Measurements from ENCODE around the gene DENND5A. TPM values are rescaled to one million over a fixed set of nuclear protein-coding genes. Genes with fewer than 3 reads are reported as not detected.

Gene DENND5A
- total and polyA plus RNA-seq, 2 of the 8 experiments (the other 6 are each of a cell fraction or from before 2014, with no cell fraction given) = 65.7 to 139 TPM

DNA sequence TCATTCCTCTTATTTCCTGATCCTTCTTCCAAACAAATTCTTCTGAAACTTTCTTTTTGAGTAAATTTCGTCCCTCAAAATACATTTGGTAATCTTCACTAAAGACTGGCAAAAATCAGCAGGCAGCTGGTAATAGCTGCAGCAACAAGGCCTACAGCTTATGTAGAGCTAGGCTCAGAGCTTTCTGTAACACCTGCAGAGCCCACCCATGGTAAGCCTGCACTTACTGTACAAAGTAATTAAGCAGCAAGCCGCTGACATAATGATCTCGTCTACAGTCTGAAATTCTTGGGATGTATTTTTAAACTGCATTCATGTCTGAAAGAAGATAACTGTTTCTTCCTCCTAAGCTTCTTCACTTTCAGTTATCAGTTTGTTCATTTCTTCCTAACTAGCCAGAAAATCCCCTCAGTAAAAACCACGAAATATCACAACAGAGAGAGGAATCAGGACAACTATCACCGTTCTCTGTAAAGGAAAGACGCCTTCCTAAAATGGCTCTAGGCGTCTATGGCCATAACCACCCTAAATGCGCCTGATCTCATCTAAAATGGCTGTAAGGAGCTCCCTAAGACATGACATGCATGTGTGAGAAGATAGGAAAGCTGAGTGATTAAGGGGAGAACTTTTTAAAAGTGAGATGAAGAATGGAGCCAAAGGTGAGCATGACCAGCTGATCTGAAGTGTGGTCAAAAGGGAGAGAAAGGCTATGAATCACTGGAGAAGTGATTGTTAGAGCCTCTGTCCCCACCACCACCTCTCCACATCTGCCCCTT, 56.2 kb downstream of the DENND5A start:
- H2AK5ac ChIP-seq (ENCODE audit: low read depth, low read length) = no peak overlapping the region
- H3K9me3 ChIP-seq (ENCODE audit: insufficient read depth in 2 of 2, low read depth in 1 of 2, low read length in 1 of 2) = no peaks in the 10 kb centered on the region
- no peak overlapping the region for H3K4me3 ChIP-seq (ENCODE audit: extremely low read depth in 1 of 4, insufficient read depth in 2 of 4, low read depth in 3 of 4, low read length in 4 of 4)
- H3K27ac ChIP-seq (ENCODE audit: low read depth, low read length) = no peak overlapping the region
- no peak overlapping the region for H3K4ac ChIP-seq (replicated peaks; ENCODE audit: insufficient read length, low read depth, low read length)
- no peak overlapping the region for H3K4me2 ChIP-seq (ENCODE audit: insufficient read depth in 1 of 2, low read depth in 2 of 2, low read length in 2 of 2)
- no peaks in the 10 kb centered on the region for H3K79me1 ChIP-seq (ENCODE audit: low read depth, low read length)
- no peaks in the 10 kb centered on the region for H3K23me2 ChIP-seq (ENCODE audit: low read depth, low read length)
- POLR2A ChIA-PET (ENCODE audit: partially characterized antibody) = interaction anchor here (1.4 kb wide), 1 partner anchor 177 kb away, joined by 5 read pairs; no protein-coding TSS in a partner anchor
- no peak overlapping the region for H2BK15ac ChIP-seq (ENCODE audit: low read length)
- H4K91ac ChIP-seq (replicated peaks; ENCODE audit: insufficient read length, low read length) = no peak overlapping the region
- WGBS, 2 experiments (ENCODE audit: extremely low coverage in 1 of 2, insufficient coverage in 1 of 2, insufficient read length in 1 of 2, insufficient replicate concordance in 2 of 2, low coverage in 1 of 2, low lambda C conversion rate in 2 of 2, missing lambda C conversion rate in 1 of 2) = 89% methylated on average over 8 of the region's 8 CpGs; no CpG with 5 or more reads in 1 of the 2 experiments
- H4K20me1 ChIP-seq (replicated peaks in 1 of 2; ENCODE audit: control insufficient read depth in 1 of 2, insufficient read depth in 2 of 2, low read length in 2 of 2) = peaks cover 0 to 5% of the 10 kb centered on the region in 2 experiments
- peaks cover 0 to 2% (median 0%) of the 10 kb centered on the region in 4 experiments; a peak in 1 of 7 replicates for H3K4me1 ChIP-seq (replicated peaks in 1 of 4; ENCODE audit: control insufficient read depth in 3 of 4, insufficient read depth in 4 of 4, low read length in 3 of 4)
- FAIRE-seq (no peak), DNase-seq (ENCODE audit: low read depth in 1 of 2, low spot score in 2 of 2) (no peak)
- H3K56ac ChIP-seq (replicated peaks; ENCODE audit: insufficient read length, low read depth, low read length) = no peak overlapping the region
- peaks cover 0 to 3% (median 0%) of the 10 kb centered on the region in 4 experiments; a peak in 3 of 8 replicates for H3K36me3 ChIP-seq (ENCODE audit: control insufficient read depth in 2 of 4, insufficient read depth in 4 of 4, low read length in 3 of 4)
- H3K23ac ChIP-seq (ENCODE audit: insufficient read length) = no peak overlapping the region
- H2BK20ac ChIP-seq (ENCODE audit: low read length) = no peak overlapping the region
- H3K18ac ChIP-seq (ENCODE audit: extremely low read depth, low read length) = no peak overlapping the region
- H3K79me2 ChIP-seq (ENCODE audit: control insufficient read depth in 1 of 2, insufficient read depth in 2 of 2, low read length in 2 of 2) = peaks cover 0 to 58% of the 10 kb centered on the region in 2 experiments; a peak in 3 of 4 replicates
- no peak overlapping the region for H2BK12ac ChIP-seq (ENCODE audit: low read depth, low read length)
- H4K8ac ChIP-seq (ENCODE audit: extremely low read depth, insufficient read depth, low read length) = no peak overlapping the region
- H2BK5ac ChIP-seq (ENCODE audit: low read depth, low read length) = no peak overlapping the region
- H2BK120ac ChIP-seq (replicated peaks; ENCODE audit: low read depth, low read length) = no peak overlapping the region
- H3K14ac ChIP-seq (ENCODE audit: insufficient read length) = no peak overlapping the region
- no peak overlapping the region for H2AFZ ChIP-seq (ENCODE audit: low read length)
- H3K9ac ChIP-seq (replicated peaks in 1 of 4; ENCODE audit: extremely low read depth in 1 of 4, low read depth in 3 of 4, low read length in 3 of 4) = no peak overlapping the region
- CTCF ChIA-PET (ENCODE audit: partially characterized antibody) = interaction anchor here (0.6 to 1.3 kb wide), 5 partner anchors 9 to 124 kb away, joined by 3 to 5 read pairs (median 4); no protein-coding TSS in a partner anchor
- H3K27me3 ChIP-seq (replicated peaks in 1 of 4; ENCODE audit: control insufficient read depth in 3 of 4, extremely low read depth in 1 of 4, insufficient read depth in 3 of 4, low read length in 3 of 4) = no peaks in the 10 kb centered on the region
- no peak overlapping the region for H4K5ac ChIP-seq (ENCODE audit: insufficient read length, low read depth, low read length)
- TF ChIP-seq TAF7 (optimal IDR thresholded peaks at IDR 0.05; ENCODE audit: borderline replicate concordance, low read depth, low read length) (no peak), CHD2 (IDR thresholded peaks at IDR 0.05; ENCODE audit: low read length) (no peak), KDM4A (IDR thresholded peaks at IDR 0.05; ENCODE audit: low read depth, low read length, severe bottlenecking) (no peak), POU5F1 (IDR thresholded peaks at IDR 0.05; ENCODE audit: low read depth, low read length) (no peak), ZNF274 (IDR thresholded peaks at IDR 0.05; ENCODE audit: borderline replicate concordance, extremely low read depth, low read length) (no peak), ATF2 (IDR thresholded peaks at IDR 0.05; ENCODE audit: low read length) (no peak), NRF1 (IDR thresholded peaks at IDR 0.05; ENCODE audit: low read depth, low read length) (no peak), CHD1 (IDR thresholded peaks at IDR 0.05; ENCODE audit: low read depth, low read length) (no peak), JUN (IDR thresholded peaks at IDR 0.05; ENCODE audit: low read depth, low read length) (no peak), JUND (IDR thresholded peaks at IDR 0.05; ENCODE audit: low read length) (no peak), FOSL1 (IDR thresholded peaks at IDR 0.05; ENCODE audit: insufficient read depth, low read depth, low read length) (no peak)

Data from H1 (cell line).